GM23248 (cell line): Measurements from ENCODE around the gene STAC. TPM values are rescaled to one million over a fixed set of nuclear protein-coding genes. Genes with fewer than 3 reads are reported as not detected.
A peak's percentile ranks its signal among the peaks of the same experiment; 100 is the strongest.

Source experiments
- DNase-seq: peaks from one replicate; pipeline ENCODE4 v3.0.0-alpha.2; 2015
- H2AFZ ChIP-seq: fragments of 200-600 bp; sonication (generic); 2 replicates; pipeline ENCODE4 v1.6.1; 2016; ENCODE audit warnings: antibody characterized with exemption
- H3F3A ChIP-seq: fragments of 200-600 bp; sonication (generic); 2 replicates; pipeline ENCODE4 v1.6.1; 2016; ENCODE audit warnings: mild to moderate bottlenecking, antibody characterized with exemption, mixed run types; ENCODE audit not compliant: insufficient read depth
- H3K27ac ChIP-seq: fragments of 200-600 bp; sonication (generic); 2 replicates; pipeline ENCODE4 v1.5.1; 2016; ENCODE audit warnings: mild to moderate bottlenecking
- H3K27me3 ChIP-seq: fragments of 200-600 bp; sonication (generic); replicated peaks from 2 replicates; pipeline ENCODE4 v1.6.1; 2016; ENCODE audit warnings: mild to moderate bottlenecking; ENCODE audit not compliant: insufficient read depth
- H3K36me3 ChIP-seq: fragments of 200-600 bp; sonication (generic); 2 replicates; pipeline ENCODE4 v1.6.1; 2016; ENCODE audit warnings: low read depth, mild to moderate bottlenecking
- H3K4me1 ChIP-seq: fragments of 200-600 bp; sonication (generic); 2 replicates; pipeline ENCODE4 v1.6.1; 2016; ENCODE audit warnings: mild to moderate bottlenecking; ENCODE audit not compliant: insufficient read depth
- H3K4me2 ChIP-seq: fragments of 200-600 bp; sonication (generic); one replicate; pipeline ENCODE4 v1.6.1; 2016; ENCODE audit warnings: mild to moderate bottlenecking; ENCODE audit not compliant: unreplicated experiment
- H3K4me3 ChIP-seq: fragments of 200-600 bp; sonication (generic); 2 replicates; pipeline ENCODE4 v1.5.1; 2016; ENCODE audit warnings: mild to moderate bottlenecking
- H3K79me2 ChIP-seq: fragments of 200-600 bp; sonication (generic); 2 replicates; pipeline ENCODE4 v1.6.1; 2016; ENCODE audit warnings: mild to moderate bottlenecking; ENCODE audit not compliant: insufficient read depth
- H3K9ac ChIP-seq: fragments of 200-600 bp; sonication (generic); 2 replicates; pipeline ENCODE4 v1.6.1; 2016; ENCODE audit warnings: mild to moderate bottlenecking
- H3K9me2 ChIP-seq: fragments of 200-600 bp; sonication (generic); 2 replicates; pipeline ENCODE4 v1.6.1; 2016; ENCODE audit warnings: mixed run types, mild to moderate bottlenecking, moderate library complexity; ENCODE audit not compliant: insufficient read depth
- H3K9me3 ChIP-seq: fragments of 200-600 bp; sonication (generic); one replicate; pipeline ENCODE4 v1.6.1; 2017; ENCODE audit warnings: low read depth
- H4K20me1 ChIP-seq: fragments of 200-600 bp; sonication (generic); 2 replicates; pipeline ENCODE4 v1.6.0; 2016; ENCODE audit not compliant: insufficient read depth
- EZH2 ChIP-seq: fragments of 200-600 bp; sonication (generic); IDR thresholded peaks from 2 replicates; pipeline ENCODE4 v1.6.1; 2018; ENCODE audit warnings: antibody characterized with exemption, mild to moderate bottlenecking; ENCODE audit not compliant: insufficient read depth, poor library complexity, severe bottlenecking
- EZH2phosphoT487 ChIP-seq: fragments of 200-600 bp; sonication (generic); IDR thresholded peaks from 2 replicates; pipeline ENCODE4 v1.6.1; 2018; ENCODE audit warnings: antibody characterized with exemption, moderate library complexity, mild to moderate bottlenecking, low read depth; ENCODE audit not compliant: insufficient read depth
- WGBS, 2 experiments: methylation state at CpG; one replicate each; pipeline ENCODE4 v1.1.6; 2015 to 2017; ENCODE audit warnings: low lambda C conversion rate in 2 of 2, low coverage in 1 of 2; ENCODE audit errors: missing lambda C conversion rate in 2 of 2; 5-methylcytosine and 5-hydroxymethylcytosine counted together
- in situ Hi-C: fragments of 300-500 bp; cut with MboI; formaldehyde crosslinking; loops from 2 replicates; pipeline ENCODE4 v1.15.0; 2020
- polyA plus RNA-seq: library from polyadenylated mRNA; unstranded; fragments of >200 nt; fragmentation: Nextera tagmentation; extraction: Ambion mirVana; gene quantifications from 2 replicates; pipeline ENCODE4 v1.2.1, GENCODE V29; 2016
- total RNA-seq: library from RNA; depleted of rRNA; stranded (reverse); fragments of >200 nt; shearing (Covaris generic); gene quantifications from 2 replicates; pipeline ENCODE4 v1.2.3, GENCODE V29; 2014

Gene STAC
- total and polyA plus RNA-seq, 2 experiments from 2014 or later: 10.5 to 16.3 TPM

GRCh38 chr3:36372534-36372935 is 7.8 kb upstream of the STAC start:
- Histone ChIP-seq H3K36me3 (no peaks in the 10 kb centered on the region), H2AFZ (no peak overlapping the region), H3K4me1 (peaks cover 33% of the 10 kb centered on the region), H3K9ac (no peak overlapping the region), H3K27ac (peak overlapping the region; percentile 6; the same call in 1 of the 2 replicates), H3K79me2 (no peaks in the 10 kb centered on the region), H3K4me3 (no peak overlapping the region), H3F3A (peaks cover 14% of the 10 kb centered on the region; the same call in 1 of the 2 replicates), H3K27me3 (no peaks in the 10 kb centered on the region), H4K20me1 (no peaks in the 10 kb centered on the region), H3K9me2 (0 out of 2 replicates have a peak, but pooled peaks cover 3% of the 10 kb centered on the region), H3K9me3 (no peaks in the 10 kb centered on the region), H3K4me2 (peak overlapping the region; percentile 63)
- DNase-seq: peak; percentile 53
- in situ Hi-C loops: no loop called here
- no peak for TF ChIP-seq EZH2
- TF ChIP-seq EZH2phosphoT487: no peak

DNA sequence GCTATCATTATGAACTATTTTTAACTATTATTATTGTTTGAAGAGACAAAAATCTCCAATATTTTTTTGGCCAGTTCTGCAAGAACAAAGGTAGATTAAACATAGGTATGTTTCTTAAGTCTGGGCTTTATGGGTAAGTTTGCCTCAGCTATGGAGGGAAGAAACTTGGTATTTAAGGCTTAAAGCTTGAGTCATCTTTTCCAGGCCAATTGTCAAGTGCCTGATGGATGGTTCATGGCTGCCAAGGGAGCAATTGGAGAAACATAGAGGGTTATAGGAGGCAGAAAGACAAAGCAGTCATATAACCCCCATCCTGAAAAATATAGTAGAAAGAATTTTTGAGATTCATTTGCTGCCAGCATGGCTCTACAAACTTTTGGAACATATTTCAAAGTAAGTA is 7.2 kb upstream of the STAC start:
- no peaks in the 10 kb centered on the region for H3K27me3 ChIP-seq
- H3K4me3 ChIP-seq: no peak overlapping the region
- H3F3A ChIP-seq: peaks cover 14% of the 10 kb centered on the region; the same call in 1 of the 2 replicates
- peaks cover 33% of the 10 kb centered on the region for H3K4me1 ChIP-seq
- H3K79me2 ChIP-seq: no peaks in the 10 kb centered on the region
- no peak overlapping the region for H3K9ac ChIP-seq
- DNase-seq: peak; percentile 73
- no peaks in the 10 kb centered on the region for H4K20me1 ChIP-seq
- peak overlapping the region; percentile 6; the same call in 1 of the 2 replicates for H3K27ac ChIP-seq
- no peaks in the 10 kb centered on the region for H3K36me3 ChIP-seq
- H3K9me3 ChIP-seq: no peaks in the 10 kb centered on the region
- H2AFZ ChIP-seq: no peak overlapping the region
- 0 out of 2 replicates have a peak, but pooled peaks cover 3% of the 10 kb centered on the region for H3K9me2 ChIP-seq
- in situ Hi-C loops: no loop called here
- peak overlapping the region; percentile 63 for H3K4me2 ChIP-seq
- TF ChIP-seq EZH2 (no peak), EZH2phosphoT487 (no peak)

DNA sequence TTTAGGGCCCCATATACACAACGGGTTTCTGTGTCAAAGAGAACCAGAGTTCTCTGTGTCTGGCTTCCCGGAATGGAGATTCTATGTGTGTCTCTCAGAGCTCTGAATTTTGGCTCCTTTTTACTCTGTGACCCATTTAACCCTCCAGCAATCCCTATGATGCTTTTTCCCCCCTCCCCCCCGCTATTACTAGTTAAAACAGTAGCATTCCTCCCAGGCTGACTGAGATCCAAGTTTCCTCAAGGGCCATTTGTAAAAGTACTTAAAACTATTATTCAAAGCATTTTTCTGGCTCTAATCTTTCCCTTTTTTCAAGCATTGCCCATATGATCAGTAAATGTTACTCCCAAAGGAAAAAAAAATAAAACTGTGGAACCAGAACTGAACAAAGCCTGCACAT is 6.6 kb upstream of the STAC start:
- no peak overlapping the region for H3K9ac ChIP-seq
- 0 out of 2 replicates have a peak, but pooled peaks cover 3% of the 10 kb centered on the region for H3K9me2 ChIP-seq
- 56 to 71% methylated on average over 3 of the region's 3 CpGs for WGBS, 2 experiments
- no peak overlapping the region for H3K27ac ChIP-seq
- no peaks in the 10 kb centered on the region for H3K9me3 ChIP-seq
- no peak for DNase-seq
- no peaks in the 10 kb centered on the region for H3K27me3 ChIP-seq
- peak overlapping the region; percentile 6 for H3K4me2 ChIP-seq
- in situ Hi-C loops: no loop called here
- H4K20me1 ChIP-seq: no peaks in the 10 kb centered on the region
- H3K4me1 ChIP-seq: peaks cover 33% of the 10 kb centered on the region
- peaks cover 14% of the 10 kb centered on the region; the same call in 1 of the 2 replicates for H3F3A ChIP-seq
- no peaks in the 10 kb centered on the region for H3K36me3 ChIP-seq
- no peak overlapping the region for H3K4me3 ChIP-seq
- no peak overlapping the region for H2AFZ ChIP-seq
- no peaks in the 10 kb centered on the region for H3K79me2 ChIP-seq
- TF ChIP-seq EZH2phosphoT487: no peak
- no peak for TF ChIP-seq EZH2

GRCh38 chr3:36379872-36380220 is 458 bp upstream of the STAC start:
- in situ Hi-C loops: no loop called here
- Histone ChIP-seq H3K4me1 (peaks cover 4% of the 10 kb centered on the region; the same call in 1 of the 2 replicates), H4K20me1 (no peaks in the 10 kb centered on the region), H3F3A (no peaks in the 10 kb centered on the region), H3K79me2 (no peaks in the 10 kb centered on the region), H3K9me2 (0 out of 2 replicates have a peak, but pooled peaks cover 3% of the 10 kb centered on the region), H3K4me2 (peak overlapping the region; percentile 83), H3K27ac (no peak overlapping the region), H3K9me3 (no peaks in the 10 kb centered on the region), H3K36me3 (no peaks in the 10 kb centered on the region), H2AFZ (peak overlapping the region; percentile 78), H3K9ac (peak overlapping the region; percentile 65; the same call in 1 of the 2 replicates), H3K4me3 (peak overlapping the region; percentile 79), H3K27me3 (no peaks in the 10 kb centered on the region)
- no peak for DNase-seq
- WGBS, 2 experiments: 20 to 24% methylated on average over 8 of the region's 8 CpGs
- TF ChIP-seq EZH2 (no peak), EZH2phosphoT487 (no peak)
